ENCODE measurements around the gene PYGB.
"Not testable (repeated sequence)": the region's sequence is repeated elsewhere in the genome, so short reads cannot be mapped to it uniquely, and the experiment has no call there.

Gene PYGB

DNA sequence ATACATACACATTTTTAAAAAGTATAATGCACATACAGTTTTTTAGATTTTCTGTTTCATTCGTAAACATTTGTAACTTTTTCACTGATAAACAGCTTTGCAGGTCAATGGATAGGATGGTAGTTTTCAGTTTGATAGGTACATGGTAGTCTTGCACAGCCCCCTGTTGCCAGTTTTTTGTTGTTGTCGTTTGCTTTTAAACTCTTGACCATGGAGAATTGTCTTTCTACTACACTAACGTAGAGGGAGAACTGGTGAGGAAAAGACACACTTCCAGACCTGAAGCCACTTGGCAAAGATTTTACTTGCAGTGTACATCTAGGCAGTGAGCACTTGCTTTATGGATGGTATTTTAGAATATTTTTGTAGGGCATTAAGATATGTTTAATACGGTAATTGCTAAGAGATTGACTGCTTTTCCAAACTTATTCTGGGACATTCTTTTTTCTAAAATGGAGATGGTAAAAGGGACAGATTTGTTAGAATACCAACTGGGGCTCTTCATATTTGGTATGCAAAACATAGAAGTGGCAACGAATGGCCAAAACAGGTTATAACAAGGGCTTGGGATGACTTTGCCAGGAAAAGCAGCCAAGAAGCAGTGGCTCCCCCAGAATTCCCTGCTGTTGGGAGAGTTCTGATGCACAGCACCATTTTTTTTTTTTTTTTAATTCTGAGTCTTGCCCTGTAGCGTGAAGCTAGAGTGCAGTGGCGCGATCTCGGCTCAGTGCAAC lies 1.5 kb downstream of the PYGB start:
- no peak for FAIRE-seq

DNA sequence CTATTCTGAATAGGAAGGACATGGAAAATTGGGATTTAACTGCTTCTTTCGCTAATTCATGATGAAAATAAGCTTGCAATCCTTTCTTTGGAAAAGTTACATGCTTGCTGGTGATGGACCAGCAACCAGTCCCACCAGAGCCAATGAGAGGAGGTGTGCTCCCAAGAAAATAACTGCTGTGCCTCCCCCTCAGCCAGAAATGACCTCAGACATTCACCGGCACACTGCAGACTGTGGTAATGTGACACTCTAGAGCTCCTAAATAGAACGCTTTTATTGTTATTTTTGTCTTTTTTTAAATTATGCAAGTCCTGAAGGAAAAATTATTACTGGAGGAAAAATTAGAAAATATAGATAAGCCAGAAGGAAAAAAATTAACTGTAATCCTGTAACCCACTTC lies 2.6 kb downstream of the PYGB start:
- FAIRE-seq: no peak

DNA sequence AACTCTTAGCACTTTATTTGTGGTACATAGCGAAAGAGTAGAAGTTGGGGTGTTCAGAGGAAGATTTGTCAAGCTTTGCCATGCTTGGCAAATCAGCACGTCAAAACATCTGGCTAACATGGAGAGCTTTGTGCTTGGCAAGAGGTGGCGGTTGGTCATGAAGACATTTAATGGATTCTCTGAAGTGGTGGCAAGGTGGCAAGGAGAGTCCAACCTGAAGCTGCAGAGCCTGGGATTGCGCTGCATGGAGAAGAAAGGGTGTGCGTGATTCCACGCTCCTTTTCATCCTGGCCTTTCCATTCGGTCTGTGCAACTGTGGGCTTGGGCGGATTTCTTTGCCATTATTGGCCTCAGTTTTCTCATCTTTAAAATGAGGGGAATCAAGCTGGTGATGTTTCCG lies 3.1 kb downstream of the PYGB start:
- FAIRE-seq: no peak

DNA sequence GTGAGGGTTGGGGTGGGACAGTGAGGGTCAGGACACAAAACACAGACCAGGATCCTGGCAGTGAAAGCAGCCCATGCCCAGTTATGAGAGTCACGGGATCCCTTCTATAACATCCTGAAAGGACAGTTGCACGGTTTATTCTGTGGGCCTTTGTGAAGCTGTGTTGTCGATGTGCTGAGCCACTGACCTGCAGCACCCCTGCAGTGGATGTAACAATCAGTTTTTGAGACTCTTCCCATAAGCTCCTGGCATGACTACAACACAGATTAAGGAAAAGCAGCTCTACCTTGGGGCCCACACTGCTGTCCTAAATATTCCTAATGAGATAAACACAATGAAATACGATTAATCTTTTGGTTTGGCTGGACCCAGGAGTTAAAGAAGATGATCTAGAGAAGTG lies 3.7 kb downstream of the PYGB start:
- FAIRE-seq: no peak

DNA sequence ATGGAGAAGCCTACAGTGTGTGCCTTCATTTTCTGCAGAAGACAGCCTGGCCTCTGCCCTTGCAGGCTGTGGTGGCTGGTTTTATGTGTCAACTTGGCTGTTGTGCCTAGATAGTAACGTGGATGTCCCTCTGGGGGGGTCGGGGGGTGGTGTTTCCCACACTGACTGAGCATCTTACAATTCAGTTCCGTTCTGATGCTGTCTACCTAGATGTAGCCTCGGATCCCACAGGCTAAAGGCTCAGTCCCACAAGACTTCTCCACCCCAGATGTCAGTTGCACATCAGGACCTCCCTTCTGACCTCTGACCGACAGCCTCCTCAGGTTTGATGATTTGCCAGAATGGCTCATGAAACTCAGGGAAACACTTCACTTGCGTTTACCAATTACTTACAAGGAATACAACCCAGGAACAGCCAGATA lies 4.4 kb downstream of the PYGB start:
- FAIRE-seq: no peak

DNA sequence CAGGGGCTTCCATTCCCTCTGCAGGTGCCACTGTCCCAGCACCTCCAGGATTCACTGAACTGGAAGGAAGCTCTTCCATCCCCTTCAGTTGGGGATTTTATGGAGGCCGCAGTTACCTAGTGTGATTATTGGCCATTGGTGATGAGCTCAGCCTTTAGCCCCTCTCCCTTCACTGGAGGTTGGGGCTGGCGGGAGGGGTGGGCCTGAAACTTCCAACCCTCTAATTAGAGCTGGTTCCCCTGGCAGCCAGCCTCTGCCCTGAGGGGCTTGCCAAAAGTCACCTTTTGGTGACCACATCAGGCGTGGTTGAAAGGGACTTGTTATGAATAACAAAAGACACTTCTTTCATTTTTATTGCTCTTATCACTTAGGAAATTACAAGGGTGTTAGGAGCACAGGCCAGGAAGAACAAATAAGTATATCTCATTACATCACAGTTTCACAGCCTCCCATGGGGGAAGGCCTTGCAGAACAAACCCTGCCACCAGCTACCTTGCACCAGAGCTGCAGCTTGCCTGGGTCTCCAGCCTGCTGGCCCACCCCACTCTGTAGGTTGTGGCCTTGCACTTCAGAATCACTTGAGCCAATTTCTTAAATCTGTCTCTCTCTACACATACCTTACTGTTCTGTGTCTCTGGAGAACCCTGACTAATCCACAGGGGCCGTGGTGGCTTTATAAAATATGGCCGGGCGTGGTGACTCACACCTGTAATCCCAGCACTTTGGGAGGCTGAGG lies 5.0 kb downstream of the PYGB start:
- no peak for FAIRE-seq

DNA sequence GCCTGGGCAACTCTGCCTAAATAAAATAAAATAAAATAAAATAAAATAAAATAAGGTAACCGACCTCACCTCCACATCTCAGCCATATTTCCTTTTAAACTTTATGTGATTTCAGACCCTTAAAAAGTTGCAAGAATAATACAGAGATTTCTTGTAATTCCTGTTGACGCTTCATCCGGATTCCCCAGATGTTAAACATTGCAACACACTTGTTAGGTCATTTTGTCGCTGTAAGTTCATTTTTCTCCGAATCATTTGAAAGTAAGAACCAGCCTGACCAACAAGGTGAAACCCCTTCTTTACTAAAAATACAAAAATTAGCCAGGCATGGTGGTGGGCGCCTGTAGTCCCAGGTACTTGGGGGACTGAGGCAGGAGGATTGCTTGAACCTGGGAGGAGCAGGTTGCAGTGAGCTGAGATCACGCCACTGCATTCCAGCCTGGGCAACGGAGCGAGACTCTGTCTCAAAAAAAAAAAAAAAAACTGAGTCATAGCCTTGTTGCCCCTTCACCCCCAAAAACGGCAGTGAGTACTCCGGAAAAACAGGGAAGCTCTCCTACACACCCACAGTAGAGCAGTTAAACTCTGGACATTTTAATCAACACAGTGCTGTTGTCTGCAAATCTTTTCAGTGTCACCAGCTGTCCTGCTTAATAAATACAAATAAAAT lies 5.9 kb downstream of the PYGB start:
- FAIRE-seq: no peak

DNA sequence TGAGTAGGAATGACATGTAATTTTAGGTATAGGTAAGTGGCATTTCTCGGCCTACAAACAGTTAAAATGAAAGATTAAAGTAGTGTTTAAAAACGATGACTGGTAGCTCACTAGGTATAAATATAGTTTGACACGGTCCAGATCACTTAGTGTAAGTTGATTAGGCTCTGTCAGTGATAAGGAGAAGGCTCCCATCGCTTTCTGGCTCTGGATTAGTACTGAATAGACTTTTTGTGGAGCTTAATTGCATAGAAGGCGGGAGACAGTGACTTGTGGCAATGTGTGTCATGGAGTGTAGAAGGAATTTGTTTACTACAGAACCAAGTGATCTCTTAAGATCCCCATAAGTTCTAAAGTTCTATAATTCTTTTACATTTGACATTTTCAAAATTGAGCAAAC lies 6.7 kb downstream of the PYGB start:
- FAIRE-seq: no peak

DNA sequence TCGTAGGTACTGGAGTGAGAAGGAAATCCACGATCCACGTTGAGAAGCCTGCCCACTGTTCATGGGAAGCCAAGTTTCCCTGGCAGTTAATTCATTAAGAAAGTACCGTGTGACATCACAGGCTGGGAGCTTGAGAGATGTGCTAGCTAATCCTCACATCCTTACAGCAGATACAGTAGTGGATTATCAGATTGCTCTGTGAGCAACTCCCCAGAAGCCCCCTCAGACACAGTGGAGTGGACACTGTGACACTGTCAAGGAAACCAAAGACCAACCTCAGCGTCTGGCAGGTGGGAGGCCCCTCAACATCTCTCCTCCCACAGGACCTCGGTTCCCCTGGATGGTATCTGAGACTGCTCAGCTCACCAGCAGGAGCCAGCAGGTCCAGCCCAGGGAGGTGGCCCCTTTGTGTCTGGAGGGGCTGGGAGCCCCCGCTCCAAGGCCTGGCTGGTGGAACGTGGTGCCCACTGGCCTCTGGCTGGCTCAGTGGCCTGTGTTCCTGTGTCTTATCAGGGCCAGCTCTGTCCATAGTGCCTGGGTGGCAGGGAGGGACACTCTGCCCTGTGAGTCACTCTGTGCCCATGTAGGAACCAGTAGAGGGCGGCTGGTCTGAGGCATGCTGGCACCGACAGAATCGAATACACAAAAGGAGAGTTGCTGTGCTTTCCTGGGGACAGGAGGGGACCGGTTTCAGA lies 7.2 kb downstream of the PYGB start:
- no peak for FAIRE-seq

DNA sequence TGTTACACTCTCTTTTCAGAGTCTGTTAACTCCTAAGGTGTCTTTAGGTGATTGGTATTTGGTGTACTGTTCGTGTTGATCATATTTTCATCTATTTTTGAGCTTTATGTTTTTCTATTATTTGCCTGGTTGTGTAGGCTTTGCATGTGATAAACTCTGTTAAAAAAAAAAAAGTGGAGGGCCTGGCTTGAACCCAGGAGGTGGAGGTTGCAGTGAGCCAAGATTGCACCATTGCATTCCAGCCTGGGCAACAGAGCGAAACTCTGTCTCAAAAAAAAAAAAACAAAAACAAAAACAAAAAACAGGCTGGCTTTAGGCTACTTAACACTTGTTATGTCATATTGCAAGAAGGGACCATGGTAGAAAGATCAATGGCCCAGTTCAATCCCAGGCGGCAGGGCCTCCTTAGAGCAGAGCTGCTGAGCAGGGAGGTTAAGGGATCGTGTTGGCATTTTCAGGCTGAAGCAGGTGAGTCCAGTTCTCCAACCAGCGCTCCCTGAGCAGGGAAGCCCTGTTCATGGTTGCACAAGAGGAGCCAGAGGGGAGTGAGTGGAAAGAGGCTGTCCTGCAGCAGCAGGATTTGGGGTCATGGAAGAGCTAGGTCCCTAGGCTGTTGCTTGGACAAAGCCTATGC lies 8.5 kb downstream of the PYGB start:
- FAIRE-seq: no peak

DNA sequence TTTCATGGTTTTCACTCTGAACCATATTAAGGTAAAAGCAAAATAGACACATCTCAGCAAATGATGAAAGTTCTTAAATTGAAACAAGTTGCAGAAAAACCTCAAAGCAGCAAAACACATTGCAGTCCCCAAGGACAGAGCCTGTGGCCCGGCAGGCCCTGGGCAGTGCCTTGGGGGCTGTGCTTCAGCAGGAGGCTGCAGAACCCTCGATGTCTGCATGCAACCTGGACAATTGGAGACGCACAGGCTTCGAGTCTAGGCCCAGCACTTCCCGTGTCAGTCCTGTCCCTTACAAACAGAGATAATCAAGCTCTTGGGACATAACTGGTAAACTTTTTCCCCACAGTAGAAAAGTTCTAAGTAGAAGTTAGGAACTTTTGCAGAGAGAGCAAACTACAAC lies 9.2 kb downstream of the PYGB start:
- FAIRE-seq: no peak

DNA sequence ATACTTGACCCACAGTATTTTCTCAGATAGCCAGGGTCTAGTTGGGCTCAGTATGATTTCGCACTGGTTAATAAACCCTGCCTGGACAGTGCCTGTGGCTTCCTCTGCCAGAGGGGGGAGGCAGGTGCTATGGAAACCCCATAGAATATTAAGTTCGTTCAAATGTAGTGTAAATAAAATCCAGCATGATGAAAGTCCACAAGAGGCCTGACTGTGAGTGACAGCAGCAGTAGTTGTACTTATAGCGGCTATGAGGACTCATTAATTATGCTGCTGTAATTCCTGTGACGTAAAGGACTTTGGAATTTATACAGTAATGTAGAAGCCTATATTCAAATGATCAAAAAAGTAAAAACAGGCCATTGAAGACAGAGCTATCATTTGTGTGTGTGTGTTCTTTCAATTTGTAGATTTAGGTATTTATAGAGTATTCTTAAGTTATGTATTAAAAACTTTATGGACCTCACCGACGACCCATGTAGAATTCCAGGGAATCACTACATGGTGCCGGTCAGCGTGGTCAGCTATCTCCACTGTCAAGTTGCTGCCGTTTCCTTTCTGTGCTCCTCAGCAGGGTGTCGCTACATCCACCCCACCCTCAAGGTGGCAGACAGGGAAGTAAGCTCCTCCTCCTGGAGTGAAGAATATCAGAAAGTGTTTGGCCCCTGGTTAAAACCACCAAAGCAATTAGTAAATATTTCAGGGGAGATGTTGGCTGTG lies 10.0 kb downstream of the PYGB start:
- FAIRE-seq: no peak

DNA sequence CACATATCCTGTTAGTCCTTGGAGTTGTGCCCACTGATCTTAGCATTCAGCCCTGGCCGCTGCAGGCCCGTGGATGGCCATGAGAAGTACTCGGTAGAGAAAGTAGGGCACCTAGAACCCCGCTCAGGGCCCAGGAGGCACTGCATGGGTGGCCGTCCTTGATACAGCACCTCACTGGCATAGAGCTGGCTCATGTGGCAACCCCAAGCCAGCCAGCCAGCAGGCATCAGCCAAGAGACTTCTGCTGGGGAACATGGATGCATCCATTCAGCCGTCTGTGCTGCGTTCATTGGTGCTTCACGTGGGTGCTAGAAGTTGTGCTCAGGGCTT lies 10.6 kb downstream of the PYGB start:
- no peak for FAIRE-seq

DNA sequence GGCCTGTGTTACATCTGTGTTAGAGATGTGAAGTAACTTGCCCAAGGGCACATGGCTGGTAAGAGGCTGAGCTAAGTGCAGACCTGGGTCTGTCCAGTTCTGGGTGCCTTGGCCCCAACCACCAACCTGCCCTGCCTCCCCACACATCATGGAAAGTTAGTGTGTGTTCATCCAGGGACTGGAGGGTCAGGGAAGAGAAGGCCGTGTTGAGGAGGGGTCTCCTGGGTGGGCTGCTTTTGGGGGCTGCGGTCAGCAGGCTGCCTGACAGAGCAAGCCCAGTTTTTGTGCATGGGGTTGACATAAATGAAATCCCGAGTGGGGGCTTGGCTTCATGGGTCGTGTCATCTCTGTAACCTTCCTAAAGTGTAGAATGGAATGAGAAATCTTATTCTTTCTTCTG lies 10.9 kb downstream of the PYGB start:
- no peak for FAIRE-seq

DNA sequence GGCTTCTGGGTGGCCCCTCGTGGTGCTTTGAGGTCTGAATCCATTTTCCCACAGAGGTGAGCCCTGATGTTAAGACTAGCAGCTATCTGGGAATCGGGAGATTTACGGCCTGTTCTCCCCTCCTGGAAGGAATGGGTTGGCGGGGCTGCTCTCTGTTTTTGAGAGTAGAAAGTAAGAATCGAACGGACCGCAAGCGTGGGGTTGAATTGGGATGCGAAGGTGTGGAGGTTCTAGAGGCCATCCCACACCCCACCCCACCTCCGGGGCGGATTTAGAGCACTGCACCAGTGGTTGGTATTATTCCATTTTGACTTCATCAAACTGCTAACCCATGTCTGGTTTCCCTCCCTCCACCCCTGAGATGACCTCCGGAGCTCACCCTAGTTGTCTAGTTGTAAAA lies 11.5 kb downstream of the PYGB start:
- no peak for FAIRE-seq

DNA sequence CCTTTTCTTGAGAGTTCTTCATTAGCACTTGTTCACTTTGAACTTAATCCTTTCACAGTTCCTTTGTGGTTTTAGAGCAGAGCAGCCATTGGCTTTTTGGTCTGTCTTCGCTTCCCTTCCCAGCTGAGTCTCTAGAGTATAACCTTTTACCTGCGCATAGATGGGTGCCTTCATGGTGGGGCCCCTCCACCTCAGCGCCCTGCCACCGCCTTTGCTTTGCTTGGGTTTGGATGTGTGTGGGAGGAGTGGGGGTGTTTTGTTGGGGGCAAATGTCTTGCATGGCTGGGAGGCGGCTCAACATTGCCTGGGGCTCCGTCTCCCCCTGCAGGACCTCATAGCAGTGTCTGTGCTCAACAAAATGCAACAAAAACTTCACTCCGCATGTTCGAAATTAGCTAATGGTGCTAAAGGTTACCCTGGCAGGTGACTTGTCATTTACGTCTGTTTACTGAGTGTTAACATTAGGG lies 11.9 kb downstream of the PYGB start:
- no peak for FAIRE-seq

DNA sequence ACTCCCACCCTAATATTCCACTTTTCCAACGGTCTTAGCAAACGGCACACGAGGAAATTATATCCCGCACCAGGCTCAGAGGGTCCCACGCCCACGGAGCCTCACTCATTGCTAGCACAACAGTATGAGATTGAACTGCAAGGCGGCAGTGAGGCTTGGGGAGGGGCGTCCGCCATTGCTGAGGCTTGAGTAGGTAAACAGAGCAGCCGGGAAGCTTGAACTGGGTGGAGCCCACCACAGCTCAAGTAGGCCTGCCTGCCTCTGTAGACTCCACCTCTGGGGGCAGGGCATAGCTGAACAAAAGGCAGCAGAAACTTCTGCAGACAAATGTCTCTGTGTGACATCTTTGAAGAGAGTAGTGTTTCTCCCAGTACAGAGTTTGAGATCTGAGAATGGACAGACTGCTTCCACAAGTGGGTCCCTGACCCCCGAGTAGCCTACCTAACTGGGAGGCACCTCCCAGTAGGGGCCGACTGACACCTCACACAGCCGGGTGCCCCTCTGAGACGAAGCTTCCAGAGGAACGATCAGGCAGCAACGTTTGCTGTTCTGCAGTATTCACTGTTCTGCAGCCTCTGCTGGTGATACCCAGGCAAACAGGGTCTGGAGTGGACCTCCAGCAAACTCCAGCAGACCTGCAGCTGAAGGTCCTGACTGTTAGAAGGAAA lies 13.0 kb downstream of the PYGB start:
- not testable (repeated sequence) for FAIRE-seq

DNA sequence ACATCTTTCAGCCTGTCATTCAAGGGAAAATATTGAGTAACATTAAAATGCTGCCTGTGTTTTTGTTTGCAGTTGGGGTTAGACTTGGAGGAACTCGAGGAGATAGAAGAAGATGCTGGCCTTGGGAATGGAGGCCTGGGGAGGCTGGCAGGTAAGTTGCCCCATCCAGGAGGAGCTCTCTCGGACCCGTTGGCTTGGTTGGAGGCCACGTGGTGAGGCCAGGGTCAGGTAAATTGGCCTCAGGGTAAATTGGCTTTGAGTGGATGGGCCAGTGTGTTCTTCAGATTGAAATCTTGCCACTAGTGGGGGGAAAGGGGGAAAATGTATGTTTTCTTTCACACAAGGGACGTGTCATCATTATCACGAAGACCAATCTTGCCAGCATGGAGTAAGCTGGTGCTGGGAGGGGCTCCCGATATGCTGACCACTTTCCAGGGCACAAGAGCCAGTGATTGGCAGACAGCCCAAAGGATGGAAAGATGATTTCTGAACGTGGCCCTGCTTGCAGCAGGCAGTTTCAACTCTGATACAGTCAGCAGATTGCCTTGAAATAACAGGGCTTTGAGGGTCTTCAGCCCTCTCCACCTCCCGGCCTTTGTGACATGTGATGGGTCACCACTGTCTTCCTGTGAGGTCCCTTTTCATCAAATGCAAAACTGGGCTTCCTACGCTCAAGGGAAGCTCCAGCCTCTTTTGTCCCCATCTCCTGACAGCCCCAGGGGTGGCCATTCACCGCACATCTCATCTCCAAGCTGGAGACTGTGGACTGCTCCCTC lies 21.4 kb downstream of the PYGB start:
- FAIRE-seq: no peak

DNA sequence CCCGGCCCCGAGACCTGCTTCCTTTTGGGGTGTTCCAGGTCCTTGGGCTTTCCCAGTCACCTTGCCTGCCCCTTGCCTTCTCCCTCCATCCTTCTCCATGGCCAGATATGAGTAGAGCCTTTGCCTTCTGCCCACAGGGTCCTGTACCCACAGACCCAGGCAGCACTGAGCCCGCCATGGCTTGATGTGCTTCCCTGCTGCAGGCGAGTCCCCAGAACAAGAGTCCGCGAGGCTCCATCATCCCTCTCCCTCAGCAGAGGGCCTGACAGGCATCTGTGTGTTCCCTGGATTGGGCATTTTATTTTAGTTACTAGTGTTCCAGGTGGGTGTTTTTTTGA lies 21.9 kb downstream of the PYGB start:
- FAIRE-seq: no peak

DNA sequence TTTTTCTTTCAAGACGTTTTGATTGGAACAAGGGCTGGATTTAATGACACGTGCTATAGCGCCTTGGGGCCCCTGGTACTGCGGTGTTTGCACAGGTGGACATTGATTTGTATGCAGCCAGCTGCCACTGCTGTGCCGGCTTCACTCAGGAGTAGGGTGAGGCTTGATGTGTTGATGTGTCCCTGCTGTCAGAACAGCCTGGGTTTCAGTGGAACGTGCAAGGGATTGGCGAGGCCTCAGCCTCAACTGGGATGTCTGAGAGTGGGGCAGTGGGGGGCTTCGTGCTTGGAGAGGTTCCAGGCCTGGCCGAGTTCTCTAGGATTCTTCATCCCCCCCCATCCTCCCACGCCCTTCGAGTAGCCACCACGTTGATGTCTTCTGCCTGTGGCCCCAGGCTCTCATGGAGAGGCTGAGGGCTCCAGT lies 23.0 kb downstream of the PYGB start:
- FAIRE-seq: no peak
